HepG2 (cell line): ENCODE data around the gene TLDC2. TPM values are rescaled to one million over a fixed set of nuclear protein-coding genes. Genes with fewer than 3 reads are reported as not detected.
A peak's percentile ranks its signal among the peaks of the same experiment; 100 is the strongest.

Experiments
- ATF7-NPFF ChIP-seq: sonication (generic); formaldehyde crosslinking; IDR thresholded peaks from 2 replicates; pipeline ENCODE4 v1.8.1; 2023; ENCODE audit warnings: mild to moderate bottlenecking, low read depth, missing genetic modification reagents, moderate library complexity
- CAMTA2 ChIP-seq: sonication (generic); formaldehyde crosslinking; IDR thresholded peaks from 2 replicates; pipeline ENCODE4 v1.4.0; 2020; ENCODE audit warnings: mild to moderate bottlenecking, missing genetic modification reagents, borderline replicate concordance
- GATA4 ChIP-seq: sonication (generic); IDR thresholded peaks from 2 replicates; pipeline ENCODE4 v1.6.1; 2016; ENCODE audit warnings: antibody characterized with exemption, low read depth, borderline replicate concordance
- HOXA5 ChIP-seq: sonication (generic); formaldehyde crosslinking; IDR thresholded peaks from 2 replicates; pipeline ENCODE4 v1.4.0; 2020; ENCODE audit warnings: missing genetic modification reagents
- MTA1 ChIP-seq: sonication (generic); formaldehyde crosslinking; IDR thresholded peaks from 2 replicates; pipeline ENCODE4 v1.4.0; 2020; ENCODE audit warnings: missing genetic modification reagents, mild to moderate bottlenecking, borderline replicate concordance
- NR2F2 ChIP-seq: IDR thresholded peaks from 2 replicates; pipeline ENCODE4 v1.6.1; 2012; ENCODE audit warnings: low read depth, inconsistent platforms, borderline replicate concordance
- REPIN1 ChIP-seq: sonication (generic); formaldehyde crosslinking; IDR thresholded peaks from 2 replicates; pipeline ENCODE4 v1.8.0; 2022; ENCODE audit warnings: missing genetic modification reagents, low read depth, mild to moderate bottlenecking, borderline replicate concordance
- polyA plus RNA-seq, 8 experiments: library from polyadenylated mRNA; depleted of rRNA in 3 of 8; stranded (reverse) in 7 of 8; unstranded in 1 of 8; fragments of >200 nt; fragmentation: Illumina TruSeq in 4 of 8; extraction: Trizol in 4 of 8; gene quantifications; 2 replicates each; pipeline versions ENCODE4 v1.2.1 to v1.2.3, GENCODE V29; 2011 to 2016; ENCODE audit warnings: low read depth in 4 of 8, missing spikeins in 1 of 8, mixed read lengths in 1 of 8; ENCODE audit not compliant: insufficient read depth in 1 of 8
- total RNA-seq, 5 experiments: library from RNA; depleted of rRNA; stranded (reverse); fragments of >200 nt; fragmentation: Illumina TruSeq; extraction: Trizol; gene quantifications; 2 replicates each; pipeline ENCODE4 v1.2.3, GENCODE V29; 2016; ENCODE audit warnings: low read depth in 1 of 5
- TF ChIP-seq, protein P1 (sequence below): sonication (generic); formaldehyde crosslinking; conservative IDR thresholded peaks from 2 replicates; pipeline ENCODE4 v1.4.0; 2020; ENCODE audit warnings: mild to moderate bottlenecking, missing genetic modification reagents, moderate library complexity
- TF ChIP-seq, protein P2 (sequence below): sonication (generic); formaldehyde crosslinking; IDR thresholded peaks from 2 replicates; pipeline ENCODE4 v1.9.0; 2021; ENCODE audit warnings: missing genetic modification reagents, borderline replicate concordance
- TF ChIP-seq, protein P3 (sequence below): sonication (generic); formaldehyde crosslinking; IDR thresholded peaks from 2 replicates; pipeline ENCODE4 v1.8.1; 2022; ENCODE audit warnings: mild to moderate bottlenecking, missing genetic modification reagents
- TF ChIP-seq, protein P4 (sequence below): sonication (generic); formaldehyde crosslinking; IDR thresholded peaks from 2 replicates; pipeline ENCODE4 v1.4.0; 2020; ENCODE audit warnings: missing genetic modification reagents
- TF ChIP-seq, protein P5 (sequence below): sonication (generic); formaldehyde crosslinking; conservative IDR thresholded peaks from 2 replicates; pipeline ENCODE4 v1.8.1; 2023; ENCODE audit warnings: missing genetic modification reagents

Gene TLDC2
- total and polyA plus RNA-seq, 2 of the 13 experiments (the other 11 are each of a cell fraction or from before 2014, with no cell fraction given): 1.5 to 1.6 TPM

DNA sequence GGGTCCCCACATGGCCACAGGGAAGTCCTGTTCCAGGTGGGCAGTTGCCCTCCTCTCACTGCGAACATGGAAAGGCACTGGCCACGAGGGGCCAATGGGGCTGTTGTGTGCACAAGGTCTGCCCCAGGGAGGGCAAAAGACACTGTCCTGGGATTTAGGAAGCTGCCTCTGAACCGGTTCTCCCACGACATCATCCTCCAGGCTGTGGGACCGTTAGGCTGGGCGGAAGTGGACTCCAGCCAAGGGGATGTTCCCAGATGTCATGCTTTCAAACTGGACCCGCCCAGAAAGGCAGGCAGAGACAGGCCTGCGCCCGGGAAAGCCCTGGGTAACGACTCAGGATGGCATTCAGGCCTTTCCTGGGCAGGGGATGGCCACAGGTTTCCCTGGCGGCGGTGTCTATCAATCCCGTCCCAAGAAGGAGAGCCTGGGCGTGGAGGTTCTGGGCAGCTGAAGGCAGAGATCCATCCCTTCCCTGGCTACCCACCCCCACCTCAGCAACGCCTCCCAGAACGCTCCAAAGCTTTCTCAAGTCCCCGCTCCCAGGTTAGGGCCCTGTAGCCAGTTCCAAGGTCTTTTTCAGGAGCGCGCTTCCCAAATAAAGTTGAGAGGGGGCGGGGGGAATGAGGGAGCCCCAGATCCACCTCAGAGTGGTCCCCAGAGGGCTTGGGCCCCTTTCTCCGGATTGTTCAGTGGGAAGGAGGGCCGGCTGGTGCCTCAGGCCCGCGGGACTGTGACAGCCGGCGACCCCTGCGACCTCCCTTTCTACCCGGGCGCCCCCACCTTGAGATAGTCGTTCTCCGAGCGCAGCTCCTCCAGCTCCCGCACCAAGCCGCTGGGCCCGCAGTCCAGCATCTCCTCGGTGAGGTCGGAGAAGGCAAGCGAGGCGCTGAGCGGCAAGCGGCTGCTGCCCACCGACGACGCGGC, 13.8 kb upstream of the TLDC2 start (continued):
- TF ChIP-seq, protein P1, sequence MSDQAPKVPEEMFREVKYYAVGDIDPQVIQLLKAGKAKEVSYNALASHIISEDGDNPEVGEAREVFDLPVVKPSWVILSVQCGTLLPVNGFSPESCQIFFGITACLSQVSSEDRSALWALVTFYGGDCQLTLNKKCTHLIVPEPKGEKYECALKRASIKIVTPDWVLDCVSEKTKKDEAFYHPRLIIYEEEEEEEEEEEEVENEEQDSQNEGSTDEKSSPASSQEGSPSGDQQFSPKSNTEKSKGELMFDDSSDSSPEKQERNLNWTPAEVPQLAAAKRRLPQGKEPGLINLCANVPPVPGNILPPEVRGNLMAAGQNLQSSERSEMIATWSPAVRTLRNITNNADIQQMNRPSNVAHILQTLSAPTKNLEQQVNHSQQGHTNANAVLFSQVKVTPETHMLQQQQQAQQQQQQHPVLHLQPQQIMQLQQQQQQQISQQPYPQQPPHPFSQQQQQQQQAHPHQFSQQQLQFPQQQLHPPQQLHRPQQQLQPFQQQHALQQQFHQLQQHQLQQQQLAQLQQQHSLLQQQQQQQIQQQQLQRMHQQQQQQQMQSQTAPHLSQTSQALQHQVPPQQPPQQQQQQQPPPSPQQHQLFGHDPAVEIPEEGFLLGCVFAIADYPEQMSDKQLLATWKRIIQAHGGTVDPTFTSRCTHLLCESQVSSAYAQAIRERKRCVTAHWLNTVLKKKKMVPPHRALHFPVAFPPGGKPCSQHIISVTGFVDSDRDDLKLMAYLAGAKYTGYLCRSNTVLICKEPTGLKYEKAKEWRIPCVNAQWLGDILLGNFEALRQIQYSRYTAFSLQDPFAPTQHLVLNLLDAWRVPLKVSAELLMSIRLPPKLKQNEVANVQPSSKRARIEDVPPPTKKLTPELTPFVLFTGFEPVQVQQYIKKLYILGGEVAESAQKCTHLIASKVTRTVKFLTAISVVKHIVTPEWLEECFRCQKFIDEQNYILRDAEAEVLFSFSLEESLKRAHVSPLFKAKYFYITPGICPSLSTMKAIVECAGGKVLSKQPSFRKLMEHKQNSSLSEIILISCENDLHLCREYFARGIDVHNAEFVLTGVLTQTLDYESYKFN: 0 out of 2 replicates have a peak, but pooled peaks have one; percentile 26
- TF ChIP-seq NR2F2: no peak
- TF ChIP-seq CAMTA2 (CRISPR knock-in tag): 0 out of 2 replicates have a peak, but pooled peaks have one; percentile 58
- TF ChIP-seq HOXA5 (CRISPR knock-in tag): 0 out of 2 replicates have a peak, but pooled peaks have one; percentile 60
- TF ChIP-seq GATA4: peak; percentile 36; the same call in 1 of the 2 replicates
- TF ChIP-seq, protein P2, sequence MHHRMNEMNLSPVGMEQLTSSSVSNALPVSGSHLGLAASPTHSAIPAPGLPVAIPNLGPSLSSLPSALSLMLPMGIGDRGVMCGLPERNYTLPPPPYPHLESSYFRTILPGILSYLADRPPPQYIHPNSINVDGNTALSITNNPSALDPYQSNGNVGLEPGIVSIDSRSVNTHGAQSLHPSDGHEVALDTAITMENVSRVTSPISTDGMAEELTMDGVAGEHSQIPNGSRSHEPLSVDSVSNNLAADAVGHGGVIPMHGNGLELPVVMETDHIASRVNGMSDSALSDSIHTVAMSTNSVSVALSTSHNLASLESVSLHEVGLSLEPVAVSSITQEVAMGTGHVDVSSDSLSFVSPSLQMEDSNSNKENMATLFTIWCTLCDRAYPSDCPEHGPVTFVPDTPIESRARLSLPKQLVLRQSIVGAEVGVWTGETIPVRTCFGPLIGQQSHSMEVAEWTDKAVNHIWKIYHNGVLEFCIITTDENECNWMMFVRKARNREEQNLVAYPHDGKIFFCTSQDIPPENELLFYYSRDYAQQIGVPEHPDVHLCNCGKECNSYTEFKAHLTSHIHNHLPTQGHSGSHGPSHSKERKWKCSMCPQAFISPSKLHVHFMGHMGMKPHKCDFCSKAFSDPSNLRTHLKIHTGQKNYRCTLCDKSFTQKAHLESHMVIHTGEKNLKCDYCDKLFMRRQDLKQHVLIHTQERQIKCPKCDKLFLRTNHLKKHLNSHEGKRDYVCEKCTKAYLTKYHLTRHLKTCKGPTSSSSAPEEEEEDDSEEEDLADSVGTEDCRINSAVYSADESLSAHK (CRISPR knock-in tag): no peak
- TF ChIP-seq MTA1: peak; percentile 54; the same call in 1 of the 2 replicates
- TF ChIP-seq, protein P3, sequence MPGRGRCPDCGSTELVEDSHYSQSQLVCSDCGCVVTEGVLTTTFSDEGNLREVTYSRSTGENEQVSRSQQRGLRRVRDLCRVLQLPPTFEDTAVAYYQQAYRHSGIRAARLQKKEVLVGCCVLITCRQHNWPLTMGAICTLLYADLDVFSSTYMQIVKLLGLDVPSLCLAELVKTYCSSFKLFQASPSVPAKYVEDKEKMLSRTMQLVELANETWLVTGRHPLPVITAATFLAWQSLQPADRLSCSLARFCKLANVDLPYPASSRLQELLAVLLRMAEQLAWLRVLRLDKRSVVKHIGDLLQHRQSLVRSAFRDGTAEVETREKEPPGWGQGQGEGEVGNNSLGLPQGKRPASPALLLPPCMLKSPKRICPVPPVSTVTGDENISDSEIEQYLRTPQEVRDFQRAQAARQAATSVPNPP (CRISPR knock-in tag): no peak
- TF ChIP-seq ATF7-NPFF (CRISPR knock-in tag): peak; percentile 65; the same call in 1 of the 2 replicates
- TF ChIP-seq, protein P4, sequence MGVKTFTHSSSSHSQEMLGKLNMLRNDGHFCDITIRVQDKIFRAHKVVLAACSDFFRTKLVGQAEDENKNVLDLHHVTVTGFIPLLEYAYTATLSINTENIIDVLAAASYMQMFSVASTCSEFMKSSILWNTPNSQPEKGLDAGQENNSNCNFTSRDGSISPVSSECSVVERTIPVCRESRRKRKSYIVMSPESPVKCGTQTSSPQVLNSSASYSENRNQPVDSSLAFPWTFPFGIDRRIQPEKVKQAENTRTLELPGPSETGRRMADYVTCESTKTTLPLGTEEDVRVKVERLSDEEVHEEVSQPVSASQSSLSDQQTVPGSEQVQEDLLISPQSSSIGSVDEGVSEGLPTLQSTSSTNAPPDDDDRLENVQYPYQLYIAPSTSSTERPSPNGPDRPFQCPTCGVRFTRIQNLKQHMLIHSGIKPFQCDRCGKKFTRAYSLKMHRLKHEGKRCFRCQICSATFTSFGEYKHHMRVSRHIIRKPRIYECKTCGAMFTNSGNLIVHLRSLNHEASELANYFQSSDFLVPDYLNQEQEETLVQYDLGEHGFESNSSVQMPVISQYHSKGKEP (CRISPR knock-in tag): 0 out of 2 replicates have a peak, but pooled peaks have one; percentile 32
- peak; percentile 72; the same call in 1 of the 2 replicates for TF ChIP-seq REPIN1 (CRISPR knock-in tag)
- TF ChIP-seq, protein P5, sequence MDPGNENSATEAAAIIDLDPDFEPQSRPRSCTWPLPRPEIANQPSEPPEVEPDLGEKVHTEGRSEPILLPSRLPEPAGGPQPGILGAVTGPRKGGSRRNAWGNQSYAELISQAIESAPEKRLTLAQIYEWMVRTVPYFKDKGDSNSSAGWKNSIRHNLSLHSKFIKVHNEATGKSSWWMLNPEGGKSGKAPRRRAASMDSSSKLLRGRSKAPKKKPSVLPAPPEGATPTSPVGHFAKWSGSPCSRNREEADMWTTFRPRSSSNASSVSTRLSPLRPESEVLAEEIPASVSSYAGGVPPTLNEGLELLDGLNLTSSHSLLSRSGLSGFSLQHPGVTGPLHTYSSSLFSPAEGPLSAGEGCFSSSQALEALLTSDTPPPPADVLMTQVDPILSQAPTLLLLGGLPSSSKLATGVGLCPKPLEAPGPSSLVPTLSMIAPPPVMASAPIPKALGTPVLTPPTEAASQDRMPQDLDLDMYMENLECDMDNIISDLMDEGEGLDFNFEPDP: no peak
